Measurements from ENCODE around the gene PEAK3. TPM values are rescaled to one million over a fixed set of nuclear protein-coding genes. Genes with fewer than 3 reads are reported as not detected.
A peak's percentile ranks its signal among the peaks of the same experiment; 100 is the strongest.

Gene PEAK3
- polyA plus RNA-seq, 3 donors, result 0.04 to 0.12 (median 0.09) TPM

- DNase-seq, result no peak
Observed at GRCh38 chr19:2270423-2271233, 11.3 kb downstream of the PEAK3 start.

GRCh38 chr19:2270157-2270422 lies 11.9 kb downstream of the PEAK3 start:
- DNase-seq, result no peak

- DNase-seq, result peak; percentile 97
Observed at GRCh38 chr19:2269244-2270156, 12.5 kb downstream of the PEAK3 start.

- no peak for DNase-seq
Observed at GRCh38 chr19:2268861-2269243, 13.1 kb downstream of the PEAK3 start.

GRCh38 chr19:2268480-2268830 lies 13.5 kb downstream of the PEAK3 start:
- DNase-seq, result no peak

GRCh38 chr19:2266183-2266993 lies 15.6 kb downstream of the PEAK3 start:
- DNase-seq, result no peak

GRCh38 chr19:2261438-2262172 lies 20.4 kb downstream of the PEAK3 start:
- no peak for DNase-seq

- DNase-seq, result no peak
Observed at GRCh38 chr19:2260341-2260805, 21.6 kb downstream of the PEAK3 start.

- DNase-seq, result no peak
Observed at GRCh38 chr19:2259336-2259735, 22.6 kb downstream of the PEAK3 start.

- no peak for DNase-seq
Observed at GRCh38 chr19:2255982-2256685, 25.8 kb downstream of the PEAK3 start, which contains the start of gene JSRP1. Gene JSRP1, minus strand, starts transcription at chr19:2256417. Its CDS starts 1,103 bp downstream, at chr19:2255314.

GRCh38 chr19:2255112-2255845 lies 26.7 kb downstream of the PEAK3 start:
- no peak for DNase-seq

- DNase-seq, result no peak
Observed at GRCh38 chr19:2254064-2254872, 27.7 kb downstream of the PEAK3 start.

- no peak for DNase-seq
Observed at GRCh38 chr19:2253106-2254063, 28.6 kb downstream of the PEAK3 start.

- no peak for DNase-seq
Observed at GRCh38 chr19:2252797-2253105, 29.2 kb downstream of the PEAK3 start.

- no peak for DNase-seq
Observed at GRCh38 chr19:2252055-2252796, 29.7 kb downstream of the PEAK3 start.

GRCh38 chr19:2251106-2252054 lies 30.6 kb downstream of the PEAK3 start:
- no peak for DNase-seq
